Lower leg skin (tissue), 3 donors: ENCODE results near the gene ARHGDIG.
"Not testable (repeated sequence)": the region's sequence is repeated elsewhere in the genome, so short reads cannot be mapped to it uniquely, and the experiment has no call there.

Source experiments
- POLR2A ChIP-seq, 2 donors: fragments of 450-650 bp; IDR thresholded peaks; one replicate each; pipeline ENCODE4 v1.6.1; 2016 to 2017; ENCODE audit warnings: antibody characterized with exemption in 2 of 2, mild to moderate bottlenecking in 1 of 2, moderate library complexity in 1 of 2
- TF ChIP-seq, protein P1 (sequence below), 3 donors: fragments of 450-650 bp; IDR thresholded peaks; one replicate each; pipeline ENCODE4 v1.5.1; 2016; ENCODE audit warnings: antibody characterized with exemption in 3 of 3, mild to moderate bottlenecking in 3 of 3, moderate library complexity in 2 of 3

DNA sequence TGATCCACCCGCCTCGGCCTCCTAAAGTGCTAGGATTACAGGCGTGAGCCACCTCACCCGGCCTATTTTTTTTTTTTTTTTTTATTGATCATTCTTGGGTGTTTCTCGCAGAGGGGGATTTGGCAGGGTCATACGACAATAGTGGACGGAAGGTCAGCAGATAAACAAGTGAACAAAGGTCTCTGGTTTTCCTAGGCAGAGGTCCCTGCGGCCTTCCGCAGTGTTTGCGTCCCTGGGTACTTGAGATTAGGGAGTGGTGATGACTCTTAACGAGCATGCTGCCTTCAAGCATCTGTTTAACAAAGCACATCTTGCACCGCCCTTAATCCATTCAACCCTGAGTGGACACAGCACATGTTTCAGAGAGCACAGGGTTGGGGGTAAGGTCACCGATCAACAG, 22.3 kb upstream of the ARHGDIG start:
- not testable (repeated sequence) for TF ChIP-seq POLR2A (IDR thresholded peaks at IDR 0.05)
- TF ChIP-seq, protein P1, sequence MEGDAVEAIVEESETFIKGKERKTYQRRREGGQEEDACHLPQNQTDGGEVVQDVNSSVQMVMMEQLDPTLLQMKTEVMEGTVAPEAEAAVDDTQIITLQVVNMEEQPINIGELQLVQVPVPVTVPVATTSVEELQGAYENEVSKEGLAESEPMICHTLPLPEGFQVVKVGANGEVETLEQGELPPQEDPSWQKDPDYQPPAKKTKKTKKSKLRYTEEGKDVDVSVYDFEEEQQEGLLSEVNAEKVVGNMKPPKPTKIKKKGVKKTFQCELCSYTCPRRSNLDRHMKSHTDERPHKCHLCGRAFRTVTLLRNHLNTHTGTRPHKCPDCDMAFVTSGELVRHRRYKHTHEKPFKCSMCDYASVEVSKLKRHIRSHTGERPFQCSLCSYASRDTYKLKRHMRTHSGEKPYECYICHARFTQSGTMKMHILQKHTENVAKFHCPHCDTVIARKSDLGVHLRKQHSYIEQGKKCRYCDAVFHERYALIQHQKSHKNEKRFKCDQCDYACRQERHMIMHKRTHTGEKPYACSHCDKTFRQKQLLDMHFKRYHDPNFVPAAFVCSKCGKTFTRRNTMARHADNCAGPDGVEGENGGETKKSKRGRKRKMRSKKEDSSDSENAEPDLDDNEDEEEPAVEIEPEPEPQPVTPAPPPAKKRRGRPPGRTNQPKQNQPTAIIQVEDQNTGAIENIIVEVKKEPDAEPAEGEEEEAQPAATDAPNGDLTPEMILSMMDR (IDR thresholded peaks at IDR 0.05): not testable (repeated sequence)
